Measurements from ENCODE around the gene ARID1B.

Gene ARID1B

GRCh38 chr6:157201083-157201482 lies 423.9 kb downstream of the ARID1B start:
- no peak for DNase-seq

GRCh38 chr6:157203312-157203744 lies 426.1 kb downstream of the ARID1B start:
- peak; percentile 71 for DNase-seq

- DNase-seq, result no peak
Observed at GRCh38 chr6:157203764-157204163, 426.6 kb downstream of the ARID1B start.

- DNase-seq, result no peak
Observed at GRCh38 chr6:157205473-157206358, 428.5 kb downstream of the ARID1B start.

- DNase-seq, result no peak
Observed at GRCh38 chr6:157206359-157206815, 429.2 kb downstream of the ARID1B start.

GRCh38 chr6:157207521-157208076 lies 430.4 kb downstream of the ARID1B start:
- DNase-seq, result no peak

GRCh38 chr6:157209865-157210530 lies 432.8 kb downstream of the ARID1B start:
- DNase-seq, result no peak

- DNase-seq, result no peak
Observed at GRCh38 chr6:157210954-157211353, 433.8 kb downstream of the ARID1B start.

GRCh38 chr6:157211603-157212455 lies 434.7 kb downstream of the ARID1B start:
- peak; percentile 36 for DNase-seq

GRCh38 chr6:157213426-157213825 lies 436.2 kb downstream of the ARID1B start:
- no peak for DNase-seq

GRCh38 chr6:157213907-157214565 lies 436.9 kb downstream of the ARID1B start:
- no peak for DNase-seq

GRCh38 chr6:157215717-157216116 lies 438.5 kb downstream of the ARID1B start:
- no peak for DNase-seq

- no peak for DNase-seq
Observed at GRCh38 chr6:157216570-157216969, 439.4 kb downstream of the ARID1B start.

GRCh38 chr6:157217198-157217893 lies 440.2 kb downstream of the ARID1B start:
- DNase-seq, result no peak

GRCh38 chr6:157217894-157218370 lies 440.8 kb downstream of the ARID1B start:
- DNase-seq, result no peak

GRCh38 chr6:157218371-157219198 lies 441.4 kb downstream of the ARID1B start:
- DNase-seq, result no peak

- DNase-seq, result no peak
Observed at GRCh38 chr6:157219201-157220200, 442.3 kb downstream of the ARID1B start.

GRCh38 chr6:157220485-157220884 lies 443.3 kb downstream of the ARID1B start:
- no peak for DNase-seq
